ENCODE data around the gene IFT20. TPM values are rescaled to one million over a fixed set of nuclear protein-coding genes. Genes with fewer than 3 reads are reported as not detected.

IFT20 gene
- total and polyA plus RNA-seq, 2 of the 13 experiments (the other 11 are each of a cell fraction or from before 2014, with no cell fraction given) = 28.0 to 37.8 TPM

GRCh38 chr17:28381141-28381825 is 46.0 kb upstream of the IFT20 start:
- no peak overlapping the region for H3K4me2 ChIP-seq (ENCODE audit: low read depth, low read length)

More at GRCh38 chr17:28381141-28381825, 46.0 kb upstream of the IFT20 start:
- Histone ChIP-seq H3K79me2 (ENCODE audit: insufficient read depth, low read length) (no peaks in the 10 kb centered on the region), H3K4me3 (replicated peaks in 1 of 3; ENCODE audit: insufficient read depth in 1 of 3, low read depth in 2 of 3, low read length in 3 of 3) (no peak overlapping the region), H3K36me3 (replicated peaks in 1 of 2; ENCODE audit: control insufficient read depth in 1 of 2, insufficient read depth in 2 of 2, low read length in 2 of 2) (no peaks in the 10 kb centered on the region), H4K20me1 (ENCODE audit: insufficient read depth, low read length) (no peaks in the 10 kb centered on the region), H3K9me3 (ENCODE audit: low read length) (no peaks in the 10 kb centered on the region), H3K27me3 (ENCODE audit: control insufficient read depth in 1 of 2, insufficient read depth in 2 of 2, low read length in 2 of 2) (no peaks in the 10 kb centered on the region), H2AFZ (ENCODE audit: low read length) (no peak overlapping the region), H3K27ac (ENCODE audit: extremely low read length, insufficient read depth, low read length) (no peak overlapping the region), H3K4me1 (ENCODE audit: insufficient read depth, low read length) (peaks cover 26% of the 10 kb centered on the region), H3K9ac (ENCODE audit: insufficient read depth, low read depth, low read length) (no peak overlapping the region)
- TF ChIP-seq ZBTB38 (CRISPR knock-in tag; IDR thresholded peaks at IDR 0.05) (no peak), ZBTB33 (CRISPR knock-in tag; IDR thresholded peaks at IDR 0.05) (peak; percentile 10; the same call in 1 of the 2 replicates)
- ATAC-seq = no peak
- ChIA-PET POLR2A (interaction anchor here (0.6 to 5.7 kb wide), 10 partner anchors 8 to 24 kb away, joined by 3 to 107 read pairs (median 7); partner anchors contain the start of genes POLDIP2, SARM1 and VTN), CTCF (ENCODE audit: low intra/inter-chr PET ratio, low total read pairs) (no interaction called here)
- in situ Hi-C loops (cut with HindIII; ENCODE audit: extremely low pct_ligation_motif_present, low pct_unique_long_range_greater_than_20kb) (no loop called here), intact Hi-C loops (cut with micrococcal nuclease; ENCODE audit: unreplicated experiment) (no loop called here)
- 97% methylated on average over 63 of the region's 72 CpGs for WGBS (ENCODE audit: low lambda C conversion rate)
- BruUV-seq (replicated peaks) = no TSS peak
- no peak for DNase-seq (ENCODE audit: low spot score)
- FAIRE-seq = no peak

All from HepG2 (cell line).